ENCODE results near the gene CDADC1. TPM values are rescaled to one million over a fixed set of nuclear protein-coding genes. Genes with fewer than 3 reads are reported as not detected.

Gene CDADC1
- total and polyA plus RNA-seq, 3 donors from 2014 or later = 18.5 to 33.2 (median 32.5) TPM

GRCh38 chr13:49210669-49211068, 37.1 kb upstream of the CDADC1 start:
- DNase-seq = no peak
- no peak overlapping the region for H3K27ac ChIP-seq
- TF ChIP-seq CTCF (IDR thresholded peaks at IDR 0.05) = no peak
- intact Hi-C loops (cut with DNase I; ENCODE audit: low total_unique reads) = no loop called here
- no peaks in the 10 kb centered on the region for H3K9me3 ChIP-seq
- WGBS, 2 donors = 90 to 94% methylated on average over 5 of the region's 5 CpGs
- H3K4me3 ChIP-seq = no peak overlapping the region
- peaks cover 9% of the 10 kb centered on the region for H3K4me1 ChIP-seq
- H3K27me3 ChIP-seq = no peaks in the 10 kb centered on the region
- no peaks in the 10 kb centered on the region for H3K36me3 ChIP-seq (ENCODE audit: low read depth, missing control alignments)

GRCh38 chr13:49213539-49213938, 34.2 kb upstream of the CDADC1 start:
- H3K9me3 ChIP-seq = no peaks in the 10 kb centered on the region
- no peak overlapping the region for H3K4me3 ChIP-seq
- H3K27ac ChIP-seq = no peak overlapping the region
- no peak for TF ChIP-seq POLR2A (IDR thresholded peaks at IDR 0.05)
- no peak for TF ChIP-seq CTCF (IDR thresholded peaks at IDR 0.05)
- WGBS, 2 donors = 97 to 100% methylated on average over 1 of the region's 1 CpG
- H3K36me3 ChIP-seq (ENCODE audit: low read depth, missing control alignments) = no peaks in the 10 kb centered on the region
- DNase-seq = no peak
- peaks cover 9% of the 10 kb centered on the region for H3K4me1 ChIP-seq
- H3K27me3 ChIP-seq = no peaks in the 10 kb centered on the region
- intact Hi-C loops (cut with DNase I; ENCODE audit: low total_unique reads) = no loop called here

GRCh38 chr13:49213997-49214916, 33.5 kb upstream of the CDADC1 start:
- WGBS, 2 donors = 50 to 66% methylated on average over 6 of the region's 6 CpGs
- intact Hi-C loops (cut with DNase I; ENCODE audit: low total_unique reads) = no loop called here
- Histone ChIP-seq H3K36me3 (ENCODE audit: low read depth, missing control alignments) (no peaks in the 10 kb centered on the region), H3K27me3 (no peaks in the 10 kb centered on the region), H3K9me3 (no peaks in the 10 kb centered on the region), H3K27ac (no peak overlapping the region), H3K4me1 (peaks cover 9% of the 10 kb centered on the region), H3K4me3 (no peak overlapping the region)
- no peak for DNase-seq
- no peak for TF ChIP-seq CTCF (IDR thresholded peaks at IDR 0.05)
- TF ChIP-seq POLR2A (IDR thresholded peaks at IDR 0.05) = no peak

GRCh38 chr13:49214917-49215376, 32.8 kb upstream of the CDADC1 start:
- DNase-seq = peak; percentile 32
- TF ChIP-seq CTCF (IDR thresholded peaks at IDR 0.05) (no peak), POLR2A (IDR thresholded peaks at IDR 0.05) (no peak)
- Histone ChIP-seq H3K36me3 (ENCODE audit: low read depth, missing control alignments) (no peaks in the 10 kb centered on the region), H3K27me3 (no peaks in the 10 kb centered on the region), H3K27ac (no peak overlapping the region), H3K9me3 (no peaks in the 10 kb centered on the region), H3K4me3 (no peak overlapping the region), H3K4me1 (peaks cover 9% of the 10 kb centered on the region)
- intact Hi-C loops (cut with DNase I; ENCODE audit: low total_unique reads) = no loop called here
- WGBS, 2 donors = 32 to 50% methylated on average over 4 to 6 of the region's 6 CpGs
